Midbrain (tissue), 1 donor: ENCODE measurements around the gene ERCC2.
"Not testable (repeated sequence)": the region's sequence is repeated elsewhere in the genome, so short reads cannot be mapped to it uniquely, and the experiment has no call there.

Experiments
- DNase-seq: peaks from one replicate; lab custom pipeline; 2025; lab: John Stamatoyannopoulos, UW

ERCC2 gene

GRCh38 chr19:45370410-45371204, at the start of gene ERCC2:
ERCC2 (minus strand) TSS chr19:45370573; CDS start chr19:45370540, 33 bp downstream.
- peak; percentile 99 for DNase-seq

- DNase-seq: no peak
Measured at GRCh38 chr19:45419895-45420294, 49.5 kb upstream of the ERCC2 start.

GRCh38 chr19:45419396-45419795, 49.0 kb upstream of the ERCC2 start:
- peak; percentile 57 for DNase-seq

GRCh38 chr19:45418802-45419201, 48.4 kb upstream of the ERCC2 start:
- DNase-seq: no peak

- no peak for DNase-seq
Measured at GRCh38 chr19:45417151-45417550, 46.8 kb upstream of the ERCC2 start.

GRCh38 chr19:45414468-45414867, 44.1 kb upstream of the ERCC2 start:
- DNase-seq: no peak

- no peak for DNase-seq
Measured at GRCh38 chr19:45413497-45413896, 43.1 kb upstream of the ERCC2 start.

GRCh38 chr19:45410330-45410729, 40.0 kb upstream of the ERCC2 start:
- DNase-seq: not testable (repeated sequence)

GRCh38 chr19:45409557-45409920, 39.2 kb upstream of the ERCC2 start:
- no peak for DNase-seq

GRCh38 chr19:45408830-45409556, 38.6 kb upstream of the ERCC2 start:
- no peak for DNase-seq

GRCh38 chr19:45408121-45408520, 37.7 kb upstream of the ERCC2 start:
- DNase-seq: no peak

GRCh38 chr19:45407585-45407984, 37.2 kb upstream of the ERCC2 start:
- DNase-seq: not testable (repeated sequence)

- DNase-seq: no peak
Measured at GRCh38 chr19:45407091-45407375, 36.7 kb upstream of the ERCC2 start.

GRCh38 chr19:45406226-45407090, 36.1 kb upstream of the ERCC2 start, which contains the start of gene POLR1G:
POLR1G (plus strand) TSS chr19:45406644; CDS start chr19:45406697, 53 bp downstream.
- peak; percentile 89 for DNase-seq

- peak; percentile 89 for DNase-seq
Measured at GRCh38 chr19:45405435-45406225, 35.3 kb upstream of the ERCC2 start.

- peak; percentile 47 for DNase-seq
Measured at GRCh38 chr19:45404557-45405434, 34.4 kb upstream of the ERCC2 start, which contains the start of gene PPP1R13L. PPP1R13L (minus strand) TSS chr19:45405069; CDS start chr19:45398318, 6,751 bp downstream.

- no peak for DNase-seq
Measured at GRCh38 chr19:45403781-45404556, 33.6 kb upstream of the ERCC2 start.

GRCh38 chr19:45403272-45403671, 32.9 kb upstream of the ERCC2 start:
- DNase-seq: no peak

GRCh38 chr19:45402298-45403061, 32.1 kb upstream of the ERCC2 start:
- DNase-seq: no peak
